NCI-H2107 treated with DMSO at 0.1 percent for 48 hours (cell line): ENCODE data around the gene SYNE1.
"Not testable (repeated sequence)": the region's sequence is repeated elsewhere in the genome, so short reads cannot be mapped to it uniquely, and the experiment has no call there.

Source experiments
- DNase-seq: peaks from one replicate; lab custom pipeline; 2025; ENCODE audit not compliant: unreplicated experiment; lab: John Stamatoyannopoulos, UW

The SYNE1 gene

GRCh38 chr6:152085451-152085921, 551.7 kb downstream of the SYNE1 start:
- no peak for DNase-seq

GRCh38 chr6:152078804-152079203, 558.4 kb downstream of the SYNE1 start:
- DNase-seq: no peak

DNA sequence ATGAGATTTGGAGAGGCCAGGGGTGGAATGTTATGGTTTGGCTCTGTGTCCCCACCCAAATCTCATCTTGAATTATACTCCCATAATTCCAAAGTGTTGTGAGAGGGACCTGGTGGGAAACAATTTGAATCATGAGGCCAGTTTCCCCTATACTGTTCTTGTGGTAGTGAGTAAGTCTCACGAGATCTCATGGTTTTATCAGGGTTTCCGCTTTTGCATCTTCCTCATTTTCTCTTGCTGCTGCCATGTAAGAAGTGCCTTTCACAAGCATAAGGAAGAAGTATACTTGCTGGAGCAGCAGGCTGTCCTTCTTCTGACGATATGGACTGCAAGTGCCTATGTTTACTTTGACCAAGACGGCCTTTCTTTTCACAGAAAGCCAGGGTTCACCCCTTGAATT, 559.2 kb downstream of the SYNE1 start:
- DNase-seq: no peak

GRCh38 chr6:152076242-152076641, 560.9 kb downstream of the SYNE1 start:
- DNase-seq: not testable (repeated sequence)

- DNase-seq: no peak
Observed at GRCh38 chr6:152071843-152072242, 565.3 kb downstream of the SYNE1 start.
